Measurements from ENCODE around the gene ZEB2. TPM values are rescaled to one million over a fixed set of nuclear protein-coding genes. Genes with fewer than 3 reads are reported as not detected.

The ZEB2 gene
- total and polyA plus RNA-seq, 2 of the 13 experiments (the other 11 are each of a cell fraction or from before 2014, with no cell fraction given), result 0.07 TPM; not detected in 1

GRCh38 chr2:144432921-144433320, 87.0 kb downstream of the ZEB2 start (continued):
- TF ChIP-seq MNT (IDR thresholded peaks at IDR 0.05) (no peak), ZNF121 (CRISPR knock-in tag; IDR thresholded peaks at IDR 0.05) (no peak)

GRCh38 chr2:144431998-144432397, 87.9 kb downstream of the ZEB2 start:
- ChIA-PET CTCF (ENCODE audit: low intra/inter-chr PET ratio, low total read pairs) (no interaction called here), POLR2A (no interaction called here)
- no peak overlapping the region for H3K27ac ChIP-seq (ENCODE audit: extremely low read length, insufficient read depth, low read length)
- intact Hi-C loops (cut with micrococcal nuclease; ENCODE audit: unreplicated experiment) (no loop called here), in situ Hi-C loops (cut with HindIII; ENCODE audit: extremely low pct_ligation_motif_present, low pct_unique_long_range_greater_than_20kb) (no loop called here)
- no peak overlapping the region for H3K4me3 ChIP-seq (replicated peaks in 1 of 3; ENCODE audit: insufficient read depth in 1 of 3, low read depth in 2 of 3, low read length in 3 of 3)
- ATAC-seq (no peak), DNase-seq (ENCODE audit: low spot score) (no peak), FAIRE-seq (no peak)
- H3K9me3 ChIP-seq (ENCODE audit: low read length), result no peaks in the 10 kb centered on the region
- no peak overlapping the region for H3K4me2 ChIP-seq (ENCODE audit: low read depth, low read length)
- H2AFZ ChIP-seq (ENCODE audit: low read length), result no peak overlapping the region
- no peak overlapping the region for H3K9ac ChIP-seq (ENCODE audit: insufficient read depth, low read depth, low read length)
- H3K27me3 ChIP-seq (ENCODE audit: control insufficient read depth in 1 of 2, insufficient read depth in 2 of 2, low read length in 2 of 2), result 0 out of 5 replicates have a peak, but pooled peaks cover 0 to 3% of the 10 kb centered on the region in 2 experiments
- no TSS peak for BruUV-seq (replicated peaks)
- no peaks in the 10 kb centered on the region for H4K20me1 ChIP-seq (ENCODE audit: insufficient read depth, low read length)
- no peaks in the 10 kb centered on the region for H3K36me3 ChIP-seq (replicated peaks in 1 of 2; ENCODE audit: control insufficient read depth in 1 of 2, insufficient read depth in 2 of 2, low read length in 2 of 2)
- no peaks in the 10 kb centered on the region for H3K79me2 ChIP-seq (ENCODE audit: insufficient read depth, low read length)
- WGBS (ENCODE audit: low lambda C conversion rate), result 0% methylated on average over 3 of the region's 3 CpGs
- H3K4me1 ChIP-seq (ENCODE audit: insufficient read depth, low read length), result peaks cover 5% of the 10 kb centered on the region; the same call in 1 of the 2 replicates
- TF ChIP-seq ZSCAN22 (CRISPR knock-in tag; IDR thresholded peaks at IDR 0.05), result no peak
- TF ChIP-seq JUND (CRISPR knock-in tag; IDR thresholded peaks at IDR 0.05), result no peak
- no peak for TF ChIP-seq ZNF790 (CRISPR knock-in tag; IDR thresholded peaks at IDR 0.05; ENCODE audit: borderline replicate concordance)
- no peak for TF ChIP-seq GRHL1 (CRISPR knock-in tag; conservative IDR thresholded peaks at IDR 0.05)
- TF ChIP-seq CTCF (CRISPR knock-in tag; IDR thresholded peaks at IDR 0.05), result no peak
- TF ChIP-seq DNMT3B (CRISPR knock-in tag; conservative IDR thresholded peaks at IDR 0.05), result no peak

Measured in HepG2 (cell line).